COR-L47 (cell line): ENCODE data around the gene PTPRH.
A peak's percentile ranks its signal among the peaks of the same experiment; 100 is the strongest.
"Not testable (repeated sequence)": the region's sequence is repeated elsewhere in the genome, so short reads cannot be mapped to it uniquely, and the experiment has no call there.

Source experiments
- DNase-seq: peaks from one replicate; lab custom pipeline; 2025; lab: John Stamatoyannopoulos, UW

PTPRH gene

GRCh38 chr19:55225415-55225958 is 16.2 kb upstream of the PTPRH start:
- DNase-seq: no peak

DNA sequence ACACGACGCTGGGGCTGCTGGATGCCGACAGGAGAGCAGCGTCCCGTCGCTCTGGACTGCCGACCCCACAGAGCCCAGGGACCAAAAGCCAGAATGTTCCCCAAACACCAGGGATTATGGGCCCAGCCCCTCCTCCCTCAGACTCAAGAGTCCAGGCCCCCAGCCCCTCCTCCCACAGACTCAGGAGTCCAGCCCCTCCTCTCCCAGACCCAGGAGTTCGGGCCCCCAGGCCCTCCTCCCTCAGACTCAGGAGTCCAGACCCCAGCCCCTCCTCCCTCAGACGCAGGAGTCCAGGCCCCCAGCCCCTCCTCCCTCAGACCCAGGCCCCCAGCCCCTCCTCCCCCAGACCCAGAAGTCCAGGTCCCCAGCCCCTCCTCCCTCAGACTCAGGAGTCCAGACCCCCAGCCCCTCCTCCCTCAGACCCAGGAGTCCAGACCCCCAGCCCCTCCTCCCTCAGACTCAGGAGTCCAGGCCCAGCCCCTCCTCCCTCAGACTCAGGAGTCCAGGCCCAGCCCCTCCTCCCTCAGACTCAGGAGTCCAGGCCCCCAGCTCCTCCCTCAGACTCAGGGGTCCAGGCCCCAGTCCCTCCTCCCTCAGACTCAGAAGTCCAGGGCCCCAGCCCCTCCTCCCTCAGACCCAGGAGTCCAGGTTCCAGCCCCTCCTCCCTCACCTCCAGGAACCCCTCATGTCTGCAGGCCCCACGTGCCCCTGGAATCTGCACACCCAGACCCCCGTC is 15.5 kb upstream of the PTPRH start:
- not testable (repeated sequence) for DNase-seq

- DNase-seq: no peak
Observed at GRCh38 chr19:55224038-55224665, 14.9 kb upstream of the PTPRH start.

DNA sequence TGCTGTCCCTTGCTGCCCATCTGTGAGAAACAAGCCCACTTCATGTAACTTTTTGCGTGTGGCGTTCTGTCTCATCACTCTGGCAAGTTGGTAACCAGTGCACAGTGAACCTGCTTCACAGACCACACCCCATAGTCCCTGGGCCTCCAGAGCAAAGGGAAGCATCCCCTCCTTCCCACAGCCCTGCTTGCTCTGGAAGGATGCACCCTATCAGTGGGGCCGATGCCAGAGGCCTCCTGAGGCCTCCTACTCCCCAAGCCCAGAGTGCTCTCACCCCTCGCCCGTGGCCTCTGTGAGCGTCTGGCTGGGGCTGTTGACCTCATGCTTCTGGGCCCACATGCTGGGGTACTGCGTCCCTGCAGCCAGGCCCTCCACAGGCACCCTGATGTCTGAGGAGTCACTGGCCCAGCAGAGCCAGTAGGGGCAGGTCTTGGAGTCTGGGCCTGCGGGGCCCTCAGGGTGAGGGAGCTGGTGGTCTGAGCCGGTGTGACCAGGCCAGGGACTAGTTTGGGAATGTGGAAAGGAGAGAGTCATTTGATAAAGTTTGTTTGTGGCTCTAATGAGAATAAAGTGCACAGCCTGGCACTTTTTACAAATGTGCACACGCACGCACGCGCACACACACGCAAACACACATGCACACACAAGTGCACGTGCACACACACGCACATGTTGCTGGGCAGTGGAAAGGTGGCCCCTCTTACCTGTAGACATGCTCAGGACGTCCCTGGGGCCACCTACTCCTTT is 14.2 kb upstream of the PTPRH start:
- DNase-seq: no peak

DNA sequence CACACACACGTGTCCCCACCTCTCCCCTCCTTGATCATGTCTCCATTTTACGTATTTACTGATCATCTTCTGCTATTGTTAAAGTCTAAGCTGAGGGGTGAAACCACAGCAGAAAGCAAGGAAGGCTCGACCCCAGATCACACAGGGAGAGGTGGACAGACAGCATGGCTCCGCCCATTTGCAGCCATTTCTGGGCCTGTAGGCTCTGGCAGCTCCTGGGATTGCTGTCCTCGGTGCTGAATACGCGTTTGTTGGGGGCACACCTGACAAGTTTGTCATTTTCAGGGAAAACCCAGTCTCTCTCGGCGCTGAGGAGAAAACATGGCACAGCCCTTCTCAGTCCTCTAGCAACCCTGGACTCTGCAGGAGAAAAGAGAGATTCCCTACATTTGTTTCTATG is 11.2 kb upstream of the PTPRH start:
- no peak for DNase-seq

DNA sequence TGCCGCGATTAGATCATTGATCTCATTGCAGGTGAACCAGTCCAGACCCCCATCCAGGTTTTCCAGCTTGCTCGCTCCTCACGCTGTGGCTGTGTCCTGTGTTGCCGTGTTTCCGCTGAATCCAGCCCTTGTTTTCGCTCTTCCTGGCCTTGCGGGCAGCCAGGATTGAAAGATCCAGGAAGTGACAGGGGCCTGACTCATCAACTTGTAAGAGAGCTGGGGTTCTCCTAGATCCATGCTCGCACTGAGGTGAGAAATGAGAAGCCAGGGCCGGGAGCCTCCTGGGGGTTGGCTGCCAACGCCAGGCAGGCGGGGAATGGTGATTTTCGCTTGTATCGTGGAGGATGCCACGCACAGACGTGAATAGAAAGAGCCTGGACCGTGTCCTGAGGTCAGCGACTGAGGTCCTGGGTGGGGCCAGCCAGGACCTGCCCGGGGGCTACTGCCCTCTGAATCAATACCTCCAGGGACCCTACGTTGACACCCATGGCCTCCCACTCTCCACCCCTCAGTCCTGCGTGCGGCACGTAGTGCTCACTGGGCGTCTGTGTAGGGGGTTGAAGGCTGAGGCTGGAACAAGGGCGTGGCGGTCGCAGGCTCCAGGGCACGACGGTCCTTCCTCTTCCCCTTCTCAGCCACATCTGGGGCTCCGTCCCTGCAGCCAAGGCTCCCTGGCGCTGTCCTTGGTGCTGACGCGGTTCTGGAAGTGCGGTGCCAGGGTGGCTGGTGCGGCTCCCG is 7.3 kb upstream of the PTPRH start:
- DNase-seq: peak; percentile 94

- DNase-seq: no peak
Observed at GRCh38 chr19:55213547-55213946, 4.2 kb upstream of the PTPRH start.

- DNase-seq: no peak
Observed at GRCh38 chr19:55212447-55212846, 3.1 kb upstream of the PTPRH start.

DNA sequence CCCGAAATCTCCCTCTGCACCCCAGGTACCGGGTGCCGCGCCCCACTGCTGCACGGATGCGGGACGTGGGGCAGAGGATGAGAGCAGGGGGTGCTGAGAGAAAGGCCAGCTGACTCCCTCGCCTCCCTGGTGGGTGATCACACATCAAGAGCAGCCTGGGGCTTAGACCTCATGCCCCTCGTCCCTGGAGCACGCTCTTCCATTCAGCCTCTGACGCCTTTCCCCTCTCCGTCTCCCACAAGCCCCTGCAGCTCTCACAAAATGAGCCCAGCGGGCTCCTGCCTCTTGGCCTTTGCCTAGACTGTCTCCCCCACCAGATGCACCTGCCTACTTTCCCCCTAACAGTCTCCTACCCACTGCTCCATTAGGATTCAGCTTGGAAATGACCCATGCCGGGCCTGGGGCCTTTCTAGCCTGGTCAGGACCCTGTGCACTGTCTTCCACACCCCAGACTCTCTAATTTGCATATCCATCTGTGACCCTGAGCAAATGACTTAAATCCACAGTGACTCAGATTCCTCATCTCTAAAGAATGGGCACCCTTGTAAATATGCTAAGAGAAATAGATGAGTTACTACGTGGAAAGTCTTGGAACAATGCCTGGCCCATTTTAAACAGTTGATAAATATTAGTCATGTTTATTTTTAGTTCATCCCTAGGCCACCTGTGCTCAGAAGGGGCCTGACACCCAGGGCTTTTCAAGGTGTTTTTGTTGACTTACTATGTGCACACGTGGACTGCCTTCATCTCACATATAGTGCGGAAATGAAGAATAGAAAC is 582 bp upstream of the PTPRH start:
- DNase-seq: peak; percentile 42

GRCh38 chr19:55206664-55207500 is 2.4 kb downstream of the PTPRH start:
- DNase-seq: no peak

GRCh38 chr19:55202199-55202598 is 7.1 kb downstream of the PTPRH start:
- DNase-seq: not testable (repeated sequence)

DNA sequence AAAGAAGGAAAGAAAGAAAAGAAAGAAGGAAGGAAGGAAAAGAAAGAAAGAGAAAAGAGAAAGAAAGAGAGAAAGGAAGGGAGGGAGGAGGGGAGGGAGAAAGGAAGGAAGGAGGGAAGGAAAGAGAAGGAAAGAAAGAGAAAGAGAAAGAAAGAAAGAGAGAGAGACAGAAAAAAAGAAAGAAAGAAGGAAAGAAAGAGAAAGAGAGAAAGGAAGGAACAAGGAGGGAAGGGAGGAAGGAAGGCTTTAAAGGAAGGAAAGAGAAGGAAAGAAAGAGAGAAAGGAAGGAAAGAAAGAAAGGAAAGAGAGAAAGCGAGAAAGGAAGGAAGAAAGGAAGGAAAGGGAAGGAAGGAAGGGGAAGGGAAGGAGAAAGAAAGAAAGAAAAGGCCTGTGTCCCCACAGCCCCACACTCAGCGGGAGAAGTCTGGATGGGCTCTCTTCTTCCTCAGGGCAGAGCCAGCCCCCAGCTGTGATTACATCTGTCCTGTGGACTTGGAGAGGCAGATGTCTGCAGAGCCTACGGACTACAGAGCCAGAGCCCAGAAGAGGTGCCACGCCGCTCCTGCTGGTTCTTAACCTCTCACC is 9.6 kb downstream of the PTPRH start:
- DNase-seq: no peak

GRCh38 chr19:55198651-55199050 is 10.7 kb downstream of the PTPRH start:
- DNase-seq: no peak

DNA sequence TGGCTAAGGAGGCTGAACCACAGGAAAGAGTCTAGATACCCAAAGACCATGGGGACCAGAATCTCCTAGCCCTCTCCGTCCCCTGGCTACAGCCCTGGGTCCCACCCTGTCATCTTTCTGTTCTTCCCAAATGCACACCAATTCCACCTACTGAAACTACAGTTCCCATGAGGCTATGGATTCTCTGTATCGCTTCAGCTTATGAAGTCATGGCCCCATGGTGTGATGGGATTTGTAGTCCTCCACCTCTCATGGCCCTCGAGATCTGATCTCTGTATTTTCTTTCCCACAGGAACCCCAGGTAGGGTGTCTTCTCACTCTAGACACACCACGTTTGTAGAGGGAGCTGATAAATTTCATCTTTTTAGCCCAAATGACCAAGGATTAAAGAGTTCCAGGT is 11.8 kb downstream of the PTPRH start:
- DNase-seq: no peak

GRCh38 chr19:55196803-55197202 is 12.5 kb downstream of the PTPRH start:
- no peak for DNase-seq

DNA sequence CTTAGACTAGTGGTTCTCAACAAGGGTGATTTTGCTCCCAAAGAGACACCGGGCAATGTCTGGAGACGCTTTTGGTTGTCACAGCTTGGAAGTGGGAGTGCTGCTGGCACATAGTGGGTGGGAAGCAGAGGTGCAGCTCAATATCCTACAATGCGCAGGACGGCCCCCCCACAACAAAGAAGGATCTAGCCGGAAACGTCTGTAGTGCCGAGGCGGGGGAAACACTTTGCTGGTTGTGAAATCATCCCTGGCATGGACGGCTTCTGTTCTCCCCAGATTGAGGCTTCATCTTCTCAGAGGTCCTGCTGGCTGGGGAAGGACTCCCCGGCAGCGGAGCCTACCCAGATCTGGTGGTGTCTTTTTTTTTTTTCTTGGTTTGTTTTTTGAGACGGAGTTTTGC is 15.8 kb downstream of the PTPRH start:
- DNase-seq: no peak

DNA sequence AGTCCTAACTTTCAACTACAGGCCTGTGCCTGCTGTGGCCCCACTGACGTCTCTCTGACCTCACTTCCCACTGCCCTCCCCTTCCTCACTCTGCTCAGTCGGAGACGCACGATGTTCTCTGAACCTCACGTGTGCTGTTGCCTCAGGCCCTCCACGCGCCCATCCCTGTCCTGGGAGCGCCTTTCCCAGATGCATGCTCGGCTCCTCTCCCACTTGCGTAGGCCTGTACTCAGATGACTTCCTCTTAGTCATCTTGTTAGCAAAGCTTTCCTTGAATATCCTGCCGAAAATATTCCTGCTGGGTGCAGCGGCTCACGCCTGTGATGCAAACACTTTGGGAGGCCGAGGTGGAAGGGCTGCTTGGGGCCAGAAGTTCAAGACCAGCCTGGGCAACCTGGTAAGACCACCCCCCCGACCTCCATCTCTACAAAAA is 19.9 kb downstream of the PTPRH start:
- no peak for DNase-seq

DNA sequence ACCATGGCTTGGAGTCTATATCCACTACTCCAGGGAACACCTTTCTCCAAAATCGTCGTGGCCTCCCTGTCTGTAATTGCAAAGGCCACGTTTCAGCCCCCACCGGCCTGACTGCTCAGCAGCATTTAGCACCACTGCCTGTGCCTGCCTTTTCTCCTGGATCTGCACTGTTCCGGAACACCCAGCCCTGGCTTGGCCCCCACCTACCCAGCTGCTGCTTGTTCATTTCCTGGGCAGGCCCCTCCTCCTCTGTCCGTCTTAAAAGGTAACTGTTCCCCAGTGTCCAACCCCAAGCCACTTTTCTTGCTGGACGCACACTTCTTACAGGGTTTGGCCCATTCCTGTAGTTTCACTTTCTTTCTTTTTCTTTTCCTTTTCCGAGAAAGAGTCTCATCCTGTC is 20.7 kb downstream of the PTPRH start:
- DNase-seq: no peak

DNA sequence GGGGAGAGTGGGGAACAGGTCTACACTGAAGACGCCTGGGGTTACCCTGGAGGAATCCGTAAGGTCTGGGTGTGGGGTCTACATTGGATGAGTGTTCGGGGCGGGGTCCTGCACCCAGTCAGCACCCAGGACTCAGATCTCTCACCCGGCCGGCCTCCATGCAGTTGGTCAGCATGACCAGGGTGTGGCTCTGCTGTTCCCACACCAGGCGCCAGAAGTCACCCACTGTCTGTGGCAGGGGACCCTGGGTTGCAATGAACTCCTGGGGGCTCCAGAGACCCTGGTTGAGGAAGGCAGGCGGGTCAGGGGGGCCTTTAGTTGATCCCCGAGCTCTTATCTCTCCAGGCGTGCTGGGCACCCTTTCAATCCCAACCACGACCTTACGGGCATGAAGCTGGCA is 23.2 kb downstream of the PTPRH start:
- no peak for DNase-seq

- DNase-seq: no peak
Observed at GRCh38 chr19:55181740-55182139, 27.6 kb downstream of the PTPRH start.
